A673 (cell line): ENCODE results near the gene ADCY5.

Experiments used
- EZH2 ChIP-seq: fragments of 200-600 bp; sonication (generic); IDR thresholded peaks from 2 replicates; pipeline ENCODE4 v1.6.1; 2017; ENCODE audit warnings: borderline replicate concordance, low read depth, mild to moderate bottlenecking, mixed read lengths, antibody characterized with exemption, low read length; ENCODE audit not compliant: poor library complexity, severe bottlenecking
- TF ChIP-seq, protein P1 (sequence below): fragments of 300-800, 200-600 bp; sonication (generic); conservative IDR thresholded peaks from 2 replicates; pipeline ENCODE4 v1.5.1; 2017; ENCODE audit warnings: low read depth, mild to moderate bottlenecking, antibody characterized with exemption, low read length, moderate library complexity, mixed read lengths

DNA sequence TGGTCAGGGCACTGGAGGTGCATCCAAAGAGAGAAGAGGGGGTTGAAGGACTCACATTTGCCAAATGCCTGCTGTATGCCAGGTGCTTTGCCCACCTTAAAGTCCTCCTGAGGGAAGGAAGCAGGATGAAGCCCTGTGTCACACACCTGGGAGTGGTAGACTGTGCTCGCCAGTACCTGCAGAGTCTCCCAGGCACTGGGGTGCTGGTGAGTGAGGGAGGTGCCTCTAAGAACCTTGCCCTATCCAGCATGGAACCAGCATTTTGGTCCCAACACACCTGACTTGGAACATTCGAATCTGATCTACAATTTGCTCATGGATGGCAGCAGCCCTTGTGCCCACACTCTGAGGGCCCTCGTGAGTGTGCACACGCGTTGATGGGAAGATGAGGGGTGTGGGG lies 170.4 kb downstream of the ADCY5 start:
- TF ChIP-seq, protein P1, sequence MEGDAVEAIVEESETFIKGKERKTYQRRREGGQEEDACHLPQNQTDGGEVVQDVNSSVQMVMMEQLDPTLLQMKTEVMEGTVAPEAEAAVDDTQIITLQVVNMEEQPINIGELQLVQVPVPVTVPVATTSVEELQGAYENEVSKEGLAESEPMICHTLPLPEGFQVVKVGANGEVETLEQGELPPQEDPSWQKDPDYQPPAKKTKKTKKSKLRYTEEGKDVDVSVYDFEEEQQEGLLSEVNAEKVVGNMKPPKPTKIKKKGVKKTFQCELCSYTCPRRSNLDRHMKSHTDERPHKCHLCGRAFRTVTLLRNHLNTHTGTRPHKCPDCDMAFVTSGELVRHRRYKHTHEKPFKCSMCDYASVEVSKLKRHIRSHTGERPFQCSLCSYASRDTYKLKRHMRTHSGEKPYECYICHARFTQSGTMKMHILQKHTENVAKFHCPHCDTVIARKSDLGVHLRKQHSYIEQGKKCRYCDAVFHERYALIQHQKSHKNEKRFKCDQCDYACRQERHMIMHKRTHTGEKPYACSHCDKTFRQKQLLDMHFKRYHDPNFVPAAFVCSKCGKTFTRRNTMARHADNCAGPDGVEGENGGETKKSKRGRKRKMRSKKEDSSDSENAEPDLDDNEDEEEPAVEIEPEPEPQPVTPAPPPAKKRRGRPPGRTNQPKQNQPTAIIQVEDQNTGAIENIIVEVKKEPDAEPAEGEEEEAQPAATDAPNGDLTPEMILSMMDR, result no peak
- no peak for TF ChIP-seq EZH2
